Heart left ventricle (tissue), 16 donors: ENCODE results near the gene PDAP1. TPM values are rescaled to one million over a fixed set of nuclear protein-coding genes. Genes with fewer than 3 reads are reported as not detected.

ENCODE experiments used
- ATAC-seq, 4 donors: fragments of 200-7000 bp; cut with Tn5 transposase; one replicate each; pipeline ENCODE4 v1.9.1; 2020 to 2022; ENCODE audit warnings: moderate library complexity in 4 of 4, mild to moderate bottlenecking in 3 of 4, moderate number of reproducible peaks in 1 of 4
- DNase-seq, 5 donors: peaks; one replicate each; pipeline ENCODE4 v3.0.0-alpha.2; 2020
- H3K27ac ChIP-seq, 12 donors: fragments of 200-600 bp; sonication (generic) in 4 of 12; one replicate each; pipeline versions ENCODE4 v1.5.0 to v1.8.0; 2016 to 2022; ENCODE audit warnings: mild to moderate bottlenecking in 2 of 12
- H3K27me3 ChIP-seq, 9 donors: fragments of 200-600 bp; sonication (generic) in 2 of 9; one replicate each; pipeline versions ENCODE4 v1.5.1 to v1.8.0; 2016 to 2022; ENCODE audit warnings: mild to moderate bottlenecking in 3 of 9
- H3K36me3 ChIP-seq, 9 donors: fragments of 200-600 bp; sonication (generic) in 2 of 9; one replicate each; pipeline versions ENCODE4 v1.5.0 to v1.8.0; 2018 to 2022; ENCODE audit warnings: mild to moderate bottlenecking in 2 of 9
- H3K4me1 ChIP-seq, 12 donors: fragments of 200-600 bp; sonication (generic) in 4 of 12; one replicate each; pipeline versions ENCODE4 v1.5.0 to v1.8.0; 2016 to 2022; ENCODE audit warnings: mild to moderate bottlenecking in 3 of 12
- H3K4me3 ChIP-seq, 12 donors: fragments of 200-600 bp; sonication (generic) in 4 of 12; one replicate each; pipeline versions ENCODE4 v1.5.0 to v1.8.0; 2017 to 2022; ENCODE audit warnings: mild to moderate bottlenecking in 9 of 12, moderate library complexity in 4 of 12
- H3K9me3 ChIP-seq, 12 donors: fragments of 200-600 bp; sonication (generic) in 4 of 12; one replicate each; pipeline versions ENCODE4 v1.5.0 to v1.8.0; 2016 to 2022; ENCODE audit warnings: mild to moderate bottlenecking in 1 of 12
- CTCF ChIP-seq, 12 donors: fragments of 200-600 bp; sonication (generic) in 4 of 12; IDR thresholded peaks; one replicate each; pipeline versions ENCODE4 v1.5.0 to v1.8.0; 2018 to 2022; ENCODE audit warnings: antibody characterized with exemption in 12 of 12, mild to moderate bottlenecking in 5 of 12
- POLR2A ChIP-seq, 2 donors: fragments of 450-650 bp; IDR thresholded peaks; one replicate each; pipeline ENCODE4 v1.6.1; 2017; ENCODE audit warnings: antibody characterized with exemption in 2 of 2, mild to moderate bottlenecking in 2 of 2, moderate library complexity in 2 of 2
- WGBS, 4 donors: extraction: QIAGEN DNeasy Blood & Tissue Kit in 2 of 4; methylation state at CpG; one replicate each; pipeline versions ENCODE4 v1.1.5 to v1.1.7; 2013 to 2018; 5-methylcytosine and 5-hydroxymethylcytosine counted together
- intact Hi-C, 10 donors: fragments of 100-400 bp; cut with DNase I; formaldehyde crosslinking; loops; one replicate each; pipeline versions ENCODE4 v1.11.1 to v1.14.2; 2022
- polyA plus RNA-seq, 2 donors: library from polyadenylated mRNA; stranded (reverse); fragments of 200-250 nt; gene quantifications; one replicate each; pipeline ENCODE4 v1.2.3, GENCODE V29; 2013
- total RNA-seq, 9 donors: library from RNA; depleted of rRNA in 2 of 9; stranded (reverse); fragments of >200 nt in 2 of 9; fragmentation: NEBNext Ultra II Directional in 3 of 9; extraction: Animal tissue kit (Norgen Biotek cat#: 25700) in 3 of 9; gene quantifications; one replicate each; pipeline versions ENCODE4 v1.1.0 to v1.2.4, GENCODE V29; 2016 to 2023
- donor health status: ischemic (EF 13 %, LVEDD 7.1; RV severe dilation, severe dysfunction).
- donor health status: healthy with polysubstance abuse.
- donor health status: DM: no; HTN: yes; CAD: no.
- donor health status: DM: no; HTN: no; CAD: no.
- donor health status: ischemic (EF 25% LVEDD 6.9; RV normal size, moderate dysfunction).
- donor health status: ischemic (EF 25% LVEDD 5.7; RV mildly dilated, moderate dysfunction).
- donor health status: healthy.
- donor health status: DM: yes; HTN: yes; CAD: no.
- donor health status: ischemic (EF 35%, LVEDD 5.7; RV mildly dilated, moderate dysfunction).
- donor health status: nonischemic (EF 11% LVEDD 7.7; RV severe dilation, severe dysfunction).
- donor health status: DM: yes; HTN: yes; CAD: no.
- donor health status: PGD.
- donor health status: ischemic (EF 29% LVEDD 5.4; RV normal size, mild dysfunction).
- donor health status: nonischemic (EF 23%, LVEDD 6.1; RV moderate dilation, normal function).

PDAP1 gene
- total and polyA plus RNA-seq, 11 donors: 88.7 to 309 (median 102) TPM

DNA sequence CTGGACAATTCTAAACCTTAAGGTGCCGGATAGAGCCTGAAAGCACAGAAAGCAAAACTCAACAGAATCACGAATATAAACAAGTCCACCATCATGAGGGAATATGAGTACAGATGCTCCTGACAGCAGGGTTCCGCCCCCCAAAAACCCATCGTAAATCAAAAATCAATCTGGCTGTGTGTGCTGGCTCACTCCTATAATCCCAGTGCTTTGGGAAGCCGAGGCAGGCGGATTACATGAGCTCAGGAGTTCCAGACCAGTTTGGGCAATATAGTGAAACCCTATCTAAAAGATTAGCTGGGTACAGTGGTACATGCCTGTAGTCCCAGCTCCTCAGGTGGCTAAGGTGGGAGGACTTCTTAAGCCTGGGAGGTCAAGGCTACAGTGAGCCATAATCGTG lies 12.6 kb upstream of the PDAP1 start:
- Histone ChIP-seq H3K9me3 (no peaks in the 10 kb centered on the region), H3K36me3 (peaks cover 2 to 97% (median 89%) of the 10 kb centered on the region in 9 donors), H3K4me1 (no peaks in the 10 kb centered on the region), H3K27me3 (no peaks in the 10 kb centered on the region), H3K27ac (no peak overlapping the region), H3K4me3 (no peak overlapping the region)
- intact Hi-C loops: no loop called here
- WGBS, 4 donors: 87 to 94% (median 90%) methylated on average over 7 of the region's 7 CpGs
- DNase-seq: no peak
- no peak for ATAC-seq
- no peak for TF ChIP-seq POLR2A (IDR thresholded peaks at IDR 0.05)

DNA sequence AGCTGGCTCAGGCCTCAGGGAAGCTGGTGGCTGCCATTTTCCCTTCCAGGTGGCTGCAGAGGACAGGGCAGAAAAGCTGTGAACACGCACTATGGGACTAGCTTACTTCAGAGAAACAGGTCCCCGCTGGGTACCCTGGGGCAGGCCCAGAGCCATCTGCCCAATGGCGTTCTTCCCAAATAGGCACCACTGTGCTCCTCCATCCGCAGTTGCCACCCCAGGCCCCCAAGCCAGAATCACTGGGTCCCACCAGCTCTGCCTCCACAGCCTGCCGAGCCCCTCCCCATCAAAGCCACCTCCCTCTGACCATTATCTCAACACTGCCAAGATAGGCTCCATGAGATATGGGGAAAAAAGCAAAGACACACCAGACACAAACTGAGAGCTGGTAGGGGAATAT lies 11.8 kb upstream of the PDAP1 start:
- Histone ChIP-seq H3K4me3 (no peak overlapping the region), H3K9me3 (no peaks in the 10 kb centered on the region), H3K27ac (no peak overlapping the region), H3K27me3 (no peaks in the 10 kb centered on the region), H3K4me1 (no peaks in the 10 kb centered on the region), H3K36me3 (peaks cover 2 to 99% (median 90%) of the 10 kb centered on the region in 9 donors)
- DNase-seq (peak in 1 of 5 donors; percentile 38), ATAC-seq (no peak)
- intact Hi-C loops: no loop called here
- TF ChIP-seq POLR2A (IDR thresholded peaks at IDR 0.05): no peak
- no peak for TF ChIP-seq CTCF (IDR thresholded peaks at IDR 0.05)
- WGBS, 4 donors: 80 to 92% (median 89%) methylated on average over 5 of the region's 5 CpGs

- no peaks in the 10 kb centered on the region for H3K27me3 ChIP-seq
- H3K36me3 ChIP-seq: peaks cover 2 to 99% (median 90%) of the 10 kb centered on the region in 9 donors
- TF ChIP-seq CTCF (IDR thresholded peaks at IDR 0.05) (no peak), POLR2A (IDR thresholded peaks at IDR 0.05) (no peak)
- H3K4me3 ChIP-seq: no peak overlapping the region
- 87 to 90% (median 89%) methylated on average over 27 to 29 of the region's 29 CpGs for WGBS, 4 donors
- H3K9me3 ChIP-seq: no peaks in the 10 kb centered on the region
- no peak overlapping the region for H3K27ac ChIP-seq
- ATAC-seq (peak in 2 of 4 donors; percentile 13 to 17), DNase-seq (peak in 1 of 5 donors; percentile 54)
- intact Hi-C loops: loop anchor here in 3 of 10 donors (10.0 kb wide), 3 partner anchors 55 to 1135 kb away; partner anchors contain the start of gene BRI3 (in 1 of the 3)
- H3K4me1 ChIP-seq: no peaks in the 10 kb centered on the region
Observed at GRCh38 chr7:99419323-99420021, 11.1 kb upstream of the PDAP1 start.

DNA sequence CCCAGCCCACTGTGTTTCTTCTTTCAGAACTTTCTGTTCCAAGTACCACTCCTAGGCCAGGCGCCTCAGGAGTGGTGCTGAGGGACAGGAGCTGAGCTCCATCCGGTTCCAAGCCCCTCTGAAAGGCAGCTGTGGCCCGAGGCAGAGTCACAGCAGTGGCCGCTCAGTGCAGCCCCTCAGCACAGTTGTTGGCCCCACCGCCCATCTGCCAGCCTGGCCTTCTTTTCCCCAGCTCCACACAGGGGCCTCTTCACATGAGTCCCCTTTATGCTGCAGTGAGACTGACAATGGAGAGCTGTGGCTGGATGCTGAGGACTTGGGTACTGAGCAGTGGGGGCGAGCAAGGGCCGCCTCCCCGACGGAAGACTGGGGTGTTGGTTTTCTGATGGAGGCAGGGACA lies 9.9 kb upstream of the PDAP1 start:
- intact Hi-C loops: loop anchor here in 3 of 10 donors (10.0 kb wide), 3 partner anchors 53 to 1133 kb away; partner anchors contain the start of gene BRI3 (in 1 of the 3)
- Histone ChIP-seq H3K4me3 (no peak overlapping the region), H3K9me3 (no peaks in the 10 kb centered on the region), H3K27ac (no peak overlapping the region), H3K27me3 (no peaks in the 10 kb centered on the region), H3K4me1 (no peaks in the 10 kb centered on the region), H3K36me3 (peaks cover 2 to 100% (median 90%) of the 10 kb centered on the region in 9 donors)
- WGBS, 4 donors: 89 to 100% (median 91%) methylated on average over 6 to 9 of the region's 9 CpGs
- no peak for ATAC-seq
- peak in 1 of 5 donors; percentile 53 for DNase-seq
- TF ChIP-seq CTCF (IDR thresholded peaks at IDR 0.05): no peak
- no peak for TF ChIP-seq POLR2A (IDR thresholded peaks at IDR 0.05)
